ENCODE measurements around the gene LAMC1.

The LAMC1 gene

DNA sequence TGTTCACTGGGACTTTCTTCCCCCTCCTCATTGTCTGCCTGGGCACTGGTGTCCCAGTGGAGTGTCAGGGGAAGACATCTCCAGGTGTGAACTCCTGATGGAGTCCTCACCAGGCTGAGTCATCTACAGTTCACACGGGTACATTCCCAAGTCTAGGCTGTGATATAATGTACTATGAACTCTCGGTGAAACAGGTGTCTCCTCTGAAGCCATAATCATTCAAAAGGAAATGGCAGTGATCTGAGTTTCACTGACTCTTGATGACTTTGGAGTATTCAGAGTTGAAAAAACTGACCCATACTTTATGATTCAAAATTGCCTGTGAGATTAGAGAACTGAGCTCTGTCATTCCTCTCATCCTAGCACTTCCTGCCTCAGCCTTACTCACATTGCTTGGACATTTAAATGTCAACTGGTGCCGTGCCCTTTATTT lies 171.9 kb downstream of the LAMC1 start:
- Histone ChIP-seq H3K79me2 (ENCODE audit: insufficient read depth, low read depth) (no peaks in the 10 kb centered on the region), H4K20me1 (ENCODE audit: insufficient read depth) (no peaks in the 10 kb centered on the region), H3K27me3 (ENCODE audit: insufficient read depth, low read depth) (no peaks in the 10 kb centered on the region), H3K4me1 (ENCODE audit: low read depth, poor library complexity, severe bottlenecking) (peaks cover 28% of the 10 kb centered on the region), H3K9ac (no peak overlapping the region), H3K36me3 (ENCODE audit: insufficient read depth) (no peaks in the 10 kb centered on the region), H3K27ac (peak overlapping the region; percentile 30; the same call in 1 of the 2 replicates), H3K4me3 (IDR thresholded peaks at IDR 0.05; ENCODE audit: insufficient read depth, low read depth, low read length) (peak overlapping the region; percentile 77), H3K4me2 (peak overlapping the region; percentile 58), H2AFZ (ENCODE audit: low read depth) (peak overlapping the region; percentile 2; the same call in 1 of the 2 replicates)
- TF ChIP-seq CTCF (conservative IDR thresholded peaks at IDR 0.05; ENCODE audit: low read depth, low read length), result no peak
